Choroid plexus epithelial cell (primary cell): ENCODE data around the gene CDC16.

Source experiments
- DNase-seq: peaks from one replicate; pipeline ENCODE4 v3.0.0-alpha.2; 2010; ENCODE audit warnings: low read depth
- H3K4me3 ChIP-seq: 2 replicates; pipeline ENCODE4 v1.5.1; 2011; ENCODE audit warnings: low read depth, mild to moderate bottlenecking, control low read depth, low read length, moderate library complexity
- CTCF ChIP-seq: conservative IDR thresholded peaks from 2 replicates; pipeline ENCODE4 v1.5.1; 2011; ENCODE audit warnings: low read depth, mild to moderate bottlenecking, control low read depth, inconsistent platforms, low read length, moderate library complexity

The CDC16 gene

GRCh38 chr13:114213980-114214379, 20.7 kb upstream of the CDC16 start:
- DNase-seq: no peak
- no peak for TF ChIP-seq CTCF
- H3K4me3 ChIP-seq: no peak overlapping the region

GRCh38 chr13:114219392-114219791, 15.3 kb upstream of the CDC16 start:
- no peak overlapping the region for H3K4me3 ChIP-seq
- no peak for TF ChIP-seq CTCF
- DNase-seq: no peak

GRCh38 chr13:114222461-114222968, 12.2 kb upstream of the CDC16 start:
- peak; percentile 72 for DNase-seq
- no peak for TF ChIP-seq CTCF
- peak overlapping the region; percentile 16 for H3K4me3 ChIP-seq

GRCh38 chr13:114224201-114224600, 10.5 kb upstream of the CDC16 start:
- DNase-seq: no peak
- TF ChIP-seq CTCF: no peak
- no peak overlapping the region for H3K4me3 ChIP-seq

- H3K4me3 ChIP-seq: no peak overlapping the region
- TF ChIP-seq CTCF: no peak
- no peak for DNase-seq
Measured at GRCh38 chr13:114225610-114226009, 9.1 kb upstream of the CDC16 start.

- DNase-seq: no peak
- TF ChIP-seq CTCF: no peak
- H3K4me3 ChIP-seq: no peak overlapping the region
Measured at GRCh38 chr13:114226088-114226487, 8.6 kb upstream of the CDC16 start.

- no peak overlapping the region for H3K4me3 ChIP-seq
- TF ChIP-seq CTCF: peak; percentile 96
- peak; percentile 86 for DNase-seq
Measured at GRCh38 chr13:114226699-114227323, 7.9 kb upstream of the CDC16 start.
